Brain microvascular endothelial cell (primary cell): ENCODE data around the gene CDC20.

ENCODE experiments used
- DNase-seq: peaks from one replicate; pipeline ENCODE4 v3.0.0-alpha.2; 2020
- H3K27ac ChIP-seq: fragments of 250-450 bp; sonication (Bioruptor Pico); 2 replicates; pipeline ENCODE4 v1.5.1; 2020; ENCODE audit warnings: mild to moderate bottlenecking, moderate library complexity
- H3K27me3 ChIP-seq: fragments of 250-450 bp; sonication (Bioruptor Pico); replicated peaks from 2 replicates; pipeline ENCODE4 v1.5.1; 2020; ENCODE audit warnings: mild to moderate bottlenecking
- H3K36me3 ChIP-seq: fragments of 250-450 bp; sonication (Bioruptor Pico); replicated peaks from 2 replicates; pipeline ENCODE4 v1.5.1; 2020; ENCODE audit warnings: mild to moderate bottlenecking
- H3K4me3 ChIP-seq: 2 replicates; pipeline ENCODE4 v1.5.1; 2011; ENCODE audit warnings: low read depth, mild to moderate bottlenecking, control low read depth, low read length, moderate library complexity
- CTCF ChIP-seq: IDR thresholded peaks from 2 replicates; pipeline ENCODE4 v1.5.1; 2011; ENCODE audit warnings: low read depth, mild to moderate bottlenecking, moderate library complexity, low read length, control low read depth, inconsistent platforms; ENCODE audit errors: missing control alignments
- in situ Hi-C: cut with HindIII; loops from 2 replicates; pipeline ENCODE4 v1.10.0; 2017; ENCODE audit warnings: low sequenced_read_pairs, low pct_ligation_motif_present

CDC20 gene

GRCh38 chr1:43354471-43354870 is 4.3 kb upstream of the CDC20 start:
- DNase-seq: no peak
- Histone ChIP-seq H3K27ac (no peak overlapping the region), H3K36me3 (no peaks in the 10 kb centered on the region), H3K27me3 (no peaks in the 10 kb centered on the region), H3K4me3 (no peak overlapping the region)
- in situ Hi-C loops: no loop called here
- TF ChIP-seq CTCF: no peak

- H3K4me3 ChIP-seq: no peak overlapping the region
- no peaks in the 10 kb centered on the region for H3K27me3 ChIP-seq
- H3K36me3 ChIP-seq: no peaks in the 10 kb centered on the region
- no peak for DNase-seq
- H3K27ac ChIP-seq: no peak overlapping the region
- in situ Hi-C loops: no loop called here
- TF ChIP-seq CTCF: no peak
Observed at GRCh38 chr1:43354936-43355335, 3.8 kb upstream of the CDC20 start.

DNA sequence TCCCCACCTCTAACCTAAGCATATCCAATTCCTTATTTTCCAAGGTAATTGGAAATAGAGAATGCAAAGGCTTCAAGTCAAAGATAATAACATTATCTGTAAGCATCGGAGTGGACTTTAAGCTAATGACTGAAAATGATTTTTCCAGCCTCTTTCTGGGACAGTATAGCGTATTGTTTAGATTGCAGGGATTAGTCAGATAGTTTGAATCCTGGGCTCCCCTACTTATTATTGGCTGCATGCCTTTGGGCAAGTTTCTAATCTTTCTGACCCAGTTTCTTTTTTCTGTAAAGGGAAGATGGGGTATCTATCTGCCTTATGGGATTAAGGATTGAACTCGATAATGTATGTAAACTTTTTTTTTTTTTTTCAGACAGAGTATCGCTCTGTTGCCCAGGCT is 1.5 kb upstream of the CDC20 start:
- no peak overlapping the region for H3K4me3 ChIP-seq
- in situ Hi-C loops: no loop called here
- no peak overlapping the region for H3K27ac ChIP-seq
- no peak for DNase-seq
- H3K27me3 ChIP-seq: no peaks in the 10 kb centered on the region
- TF ChIP-seq CTCF: no peak
- peaks cover 12% of the 10 kb centered on the region for H3K36me3 ChIP-seq

- Histone ChIP-seq H3K4me3 (peak overlapping the region; percentile 80), H3K36me3 (peaks cover 17% of the 10 kb centered on the region), H3K27ac (peak overlapping the region; percentile 57), H3K27me3 (no peaks in the 10 kb centered on the region)
- no peak for DNase-seq
- in situ Hi-C loops: no loop called here
- peak; percentile 58 for TF ChIP-seq CTCF
Observed at GRCh38 chr1:43358121-43358745, 548 bp upstream of the CDC20 start.

GRCh38 chr1:43359696-43360095 is 915 bp downstream of the CDC20 start:
- no peak overlapping the region for H3K27ac ChIP-seq
- H3K4me3 ChIP-seq: peak overlapping the region; percentile 80
- no peaks in the 10 kb centered on the region for H3K27me3 ChIP-seq
- in situ Hi-C loops: no loop called here
- no peak for DNase-seq
- TF ChIP-seq CTCF: no peak
- peaks cover 30% of the 10 kb centered on the region for H3K36me3 ChIP-seq

GRCh38 chr1:43360616-43361015 is 1.8 kb downstream of the CDC20 start:
- Histone ChIP-seq H3K36me3 (peaks cover 36% of the 10 kb centered on the region), H3K27me3 (no peaks in the 10 kb centered on the region), H3K27ac (no peak overlapping the region), H3K4me3 (peak overlapping the region; percentile 80)
- TF ChIP-seq CTCF: no peak
- in situ Hi-C loops: no loop called here
- DNase-seq: no peak
